Stomach smooth muscle (tissue), 2 donors: ENCODE results near the gene EIF4G3.
"Not testable (repeated sequence)": the region's sequence is repeated elsewhere in the genome, so short reads cannot be mapped to it uniquely, and the experiment has no call there.

Source experiments
- H3K27ac ChIP-seq: one replicate; pipeline ENCODE4 v1.7.0; 2013; ENCODE audit warnings: mild to moderate bottlenecking, low read length, inconsistent platforms
- H3K27me3 ChIP-seq, 2 donors: one replicate each; pipeline ENCODE4 v1.7.0; 2013; ENCODE audit warnings: low read length in 2 of 2; ENCODE audit not compliant: insufficient read depth in 2 of 2, control insufficient read depth in 1 of 2
- H3K36me3 ChIP-seq, 2 donors: one replicate each; pipeline ENCODE4 v1.7.0; 2013; ENCODE audit warnings: low read length in 2 of 2; ENCODE audit not compliant: control insufficient read depth in 2 of 2, insufficient read depth in 2 of 2
- H3K4me1 ChIP-seq: one replicate; pipeline ENCODE4 v1.7.0; 2013; ENCODE audit warnings: low read length; ENCODE audit not compliant: control insufficient read depth, insufficient read depth
- H3K4me3 ChIP-seq, 2 donors: one replicate each; pipeline ENCODE4 v1.7.0; 2013; ENCODE audit warnings: low read length in 2 of 2
- H3K9ac ChIP-seq, 2 donors: one replicate each; pipeline ENCODE4 v1.7.0; 2013; ENCODE audit warnings: low read length in 2 of 2, mild to moderate bottlenecking in 1 of 2
- H3K9me3 ChIP-seq, 2 donors: one replicate each; pipeline ENCODE4 v1.7.0; 2013; ENCODE audit warnings: low read length in 2 of 2; ENCODE audit not compliant: control insufficient read depth in 2 of 2
- donor health status: healthy.
- donor health status: Pancreatic carcinoma.

EIF4G3 gene

GRCh38 chr1:21068937-21069336, 107.8 kb downstream of the EIF4G3 start:
- no peaks in the 10 kb centered on the region for H3K27me3 ChIP-seq
- H3K36me3 ChIP-seq, result no peaks in the 10 kb centered on the region
- H3K4me3 ChIP-seq, result no peak overlapping the region
- H3K9ac ChIP-seq, result no peak overlapping the region
- H3K27ac ChIP-seq, result no peak overlapping the region
- H3K4me1 ChIP-seq, result peaks cover 5% of the 10 kb centered on the region
- no peaks in the 10 kb centered on the region for H3K9me3 ChIP-seq

GRCh38 chr1:21067551-21068227, 109.0 kb downstream of the EIF4G3 start:
- H3K9me3 ChIP-seq, result no peaks in the 10 kb centered on the region
- H3K36me3 ChIP-seq, result no peaks in the 10 kb centered on the region
- no peak overlapping the region for H3K9ac ChIP-seq
- H3K4me1 ChIP-seq, result peaks cover 5% of the 10 kb centered on the region
- no peak overlapping the region for H3K27ac ChIP-seq
- H3K4me3 ChIP-seq, result no peak overlapping the region
- no peaks in the 10 kb centered on the region for H3K27me3 ChIP-seq

- Histone ChIP-seq H3K36me3 (no peaks in the 10 kb centered on the region), H3K27ac (no peak overlapping the region), H3K4me1 (peaks cover 5% of the 10 kb centered on the region), H3K9me3 (no peaks in the 10 kb centered on the region), H3K27me3 (no peaks in the 10 kb centered on the region), H3K9ac (no peak overlapping the region), H3K4me3 (no peak overlapping the region)
These were observed 110.2 kb downstream of the EIF4G3 start for GRCh38 chr1:21066356-21067012.

- no peak overlapping the region for H3K9ac ChIP-seq
- no peak overlapping the region for H3K27ac ChIP-seq
- H3K27me3 ChIP-seq, result no peaks in the 10 kb centered on the region
- H3K4me1 ChIP-seq, result peaks cover 5% of the 10 kb centered on the region
- H3K9me3 ChIP-seq, result no peaks in the 10 kb centered on the region
- H3K4me3 ChIP-seq, result no peak overlapping the region
- H3K36me3 ChIP-seq, result no peaks in the 10 kb centered on the region
These were observed 110.8 kb downstream of the EIF4G3 start for GRCh38 chr1:21065851-21066250.

- Histone ChIP-seq H3K9ac (no peak overlapping the region), H3K27ac (no peak overlapping the region), H3K4me3 (no peak overlapping the region), H3K27me3 (no peaks in the 10 kb centered on the region), H3K9me3 (no peaks in the 10 kb centered on the region), H3K4me1 (peaks cover 1% of the 10 kb centered on the region), H3K36me3 (no peaks in the 10 kb centered on the region)
These were observed 112.6 kb downstream of the EIF4G3 start for GRCh38 chr1:21064057-21064456.

GRCh38 chr1:21060523-21060922, 116.2 kb downstream of the EIF4G3 start:
- Histone ChIP-seq H3K4me3 (no peak overlapping the region), H3K36me3 (no peaks in the 10 kb centered on the region), H3K4me1 (no peaks in the 10 kb centered on the region), H3K27me3 (no peaks in the 10 kb centered on the region), H3K9me3 (no peaks in the 10 kb centered on the region), H3K27ac (no peak overlapping the region), H3K9ac (no peak overlapping the region)

GRCh38 chr1:21059021-21059420, 117.7 kb downstream of the EIF4G3 start:
- Histone ChIP-seq H3K27me3 (no peaks in the 10 kb centered on the region), H3K4me1 (no peaks in the 10 kb centered on the region), H3K9me3 (no peaks in the 10 kb centered on the region), H3K27ac (no peak overlapping the region), H3K4me3 (no peak overlapping the region), H3K36me3 (no peaks in the 10 kb centered on the region), H3K9ac (no peak overlapping the region)

GRCh38 chr1:21058035-21058793, 118.5 kb downstream of the EIF4G3 start:
- no peak overlapping the region for H3K27ac ChIP-seq
- no peak overlapping the region for H3K9ac ChIP-seq
- H3K9me3 ChIP-seq, result no peaks in the 10 kb centered on the region
- no peak overlapping the region for H3K4me3 ChIP-seq
- H3K27me3 ChIP-seq, result no peaks in the 10 kb centered on the region
- H3K36me3 ChIP-seq, result no peaks in the 10 kb centered on the region
- no peaks in the 10 kb centered on the region for H3K4me1 ChIP-seq

- not testable (repeated sequence) for H3K4me1 ChIP-seq, H3K9ac ChIP-seq, H3K27me3 ChIP-seq, H3K27ac ChIP-seq, H3K36me3 ChIP-seq, H3K9me3 ChIP-seq, H3K4me3 ChIP-seq
These were observed 123.3 kb downstream of the EIF4G3 start for GRCh38 chr1:21053189-21053928.

- H3K4me3 ChIP-seq, result no peak overlapping the region
- H3K9me3 ChIP-seq, result no peaks in the 10 kb centered on the region
- no peaks in the 10 kb centered on the region for H3K4me1 ChIP-seq
- H3K27me3 ChIP-seq, result no peaks in the 10 kb centered on the region
- no peak overlapping the region for H3K27ac ChIP-seq
- H3K9ac ChIP-seq, result no peak overlapping the region
- H3K36me3 ChIP-seq, result no peaks in the 10 kb centered on the region
These were observed 124.7 kb downstream of the EIF4G3 start for GRCh38 chr1:21052034-21052433.
